Lower leg skin (tissue), 4 donors: ENCODE data around the gene NIPSNAP3A. TPM values are rescaled to one million over a fixed set of nuclear protein-coding genes. Genes with fewer than 3 reads are reported as not detected.

ENCODE experiments used
- DNase-seq, 2 donors: peaks; one replicate each; pipeline ENCODE4 v3.0.0-alpha.2; 2019; ENCODE audit warnings: low spot score in 2 of 2
- H3K4me3 ChIP-seq: fragments of 200-600 bp; sonication (generic); 2 replicates; pipeline ENCODE4 v1.5.1; 2017; ENCODE audit warnings: mild to moderate bottlenecking, low read depth; ENCODE audit not compliant: poor library complexity, severe bottlenecking
- CTCF ChIP-seq, 3 donors: fragments of 450-650 bp; IDR thresholded peaks; one replicate each; pipeline ENCODE4 v1.5.1; 2016; ENCODE audit warnings: antibody characterized with exemption in 3 of 3, mild to moderate bottlenecking in 3 of 3, moderate library complexity in 2 of 3
- POLR2A ChIP-seq, 2 donors: fragments of 450-650 bp; IDR thresholded peaks; one replicate each; pipeline ENCODE4 v1.6.1; 2016 to 2017; ENCODE audit warnings: antibody characterized with exemption in 2 of 2, mild to moderate bottlenecking in 1 of 2, moderate library complexity in 1 of 2
- WGBS, 2 donors: methylation state at CpG; one replicate each; pipeline ENCODE4 v1.1.5; 2018; 5-methylcytosine and 5-hydroxymethylcytosine counted together
- intact Hi-C: fragments of 100-400 bp; cut with DNase I; formaldehyde crosslinking; loops from one replicate; pipeline ENCODE4 v1.15.0; 2023; ENCODE audit warnings: low total_unique reads
- total RNA-seq, 4 donors: library from RNA; depleted of rRNA; stranded (reverse); fragments of >200 nt; gene quantifications; one replicate each; pipeline ENCODE4 v1.1.0, GENCODE V29; 2016

The NIPSNAP3A gene
- total RNA-seq, 4 donors from 2014 or later: 22.0 to 30.1 (median 26.0) TPM

- H3K4me3 ChIP-seq: no peak overlapping the region
- intact Hi-C loops: no loop called here
- no peak for DNase-seq
- TF ChIP-seq POLR2A (IDR thresholded peaks at IDR 0.05): no peak
- no peak for TF ChIP-seq CTCF (IDR thresholded peaks at IDR 0.05)
- 85 to 89% methylated on average over 1 of the region's 1 CpG for WGBS, 2 donors
These were observed 33.4 kb downstream of the NIPSNAP3A start for GRCh38 chr9:104780796-104781395.

- 73 to 81% methylated on average over 4 of the region's 4 CpGs for WGBS, 2 donors
- TF ChIP-seq CTCF (IDR thresholded peaks at IDR 0.05) (no peak), POLR2A (IDR thresholded peaks at IDR 0.05) (no peak)
- intact Hi-C loops: no loop called here
- H3K4me3 ChIP-seq: no peak overlapping the region
- no peak for DNase-seq
These were observed 36.1 kb downstream of the NIPSNAP3A start for GRCh38 chr9:104783588-104783987.

GRCh38 chr9:104784098-104784497, 36.6 kb downstream of the NIPSNAP3A start:
- intact Hi-C loops: no loop called here
- DNase-seq: no peak
- TF ChIP-seq POLR2A (IDR thresholded peaks at IDR 0.05) (no peak), CTCF (IDR thresholded peaks at IDR 0.05) (no peak)
- 75 to 79% methylated on average over 2 of the region's 2 CpGs for WGBS, 2 donors
- H3K4me3 ChIP-seq: no peak overlapping the region

- TF ChIP-seq POLR2A (IDR thresholded peaks at IDR 0.05) (no peak), CTCF (IDR thresholded peaks at IDR 0.05) (no peak)
- no peak for DNase-seq
- intact Hi-C loops: no loop called here
- no peak overlapping the region for H3K4me3 ChIP-seq
- 95 to 100% methylated on average over 1 of the region's 1 CpG for WGBS, 2 donors
These were observed 38.8 kb downstream of the NIPSNAP3A start for GRCh38 chr9:104786293-104786692.

GRCh38 chr9:104787306-104788015, 40.0 kb downstream of the NIPSNAP3A start:
- DNase-seq: no peak
- no peak overlapping the region for H3K4me3 ChIP-seq
- TF ChIP-seq CTCF (IDR thresholded peaks at IDR 0.05) (no peak), POLR2A (IDR thresholded peaks at IDR 0.05) (no peak)
- WGBS, 2 donors: 75 to 77% methylated on average over 7 of the region's 7 CpGs
- intact Hi-C loops: no loop called here
